PC-3 (cell line): ENCODE measurements around the gene SFTPB. TPM values are rescaled to one million over a fixed set of nuclear protein-coding genes. Genes with fewer than 3 reads are reported as not detected.
"Not testable (repeated sequence)": the region's sequence is repeated elsewhere in the genome, so short reads cannot be mapped to it uniquely, and the experiment has no call there.

ENCODE experiments used
- ATAC-seq: fragments of 200-7000 bp; cut with Tn5 transposase; 2 replicates; pipeline ENCODE4 v1.9.1; 2020; ENCODE audit warnings: mild to moderate bottlenecking, moderate library complexity
- BruUV-seq: library from RNA; stranded (reverse); fragments of 400-500 nt; replicated peaks from 2 replicates; lab custom pipeline; 2021; lab: Mats Ljungman, UMichigan
- CTCF ChIA-PET: fragments of 300-600 bp; sonication (Branson Sonifier 250); formaldehyde crosslinking; loops from one replicate; lab custom pipeline; 2022; ENCODE audit warnings: antibody characterized with exemption; lab: Charles Lee
- POLR2A ChIA-PET: fragments of 300-600 bp; sonication (Branson Sonifier 250); formaldehyde crosslinking; loops from one replicate; lab custom pipeline; 2022; ENCODE audit warnings: antibody characterized with exemption; ENCODE audit not compliant: unreplicated experiment; lab: Charles Lee
- DNase-seq: peaks from one replicate; pipeline ENCODE4 v3.0.0-alpha.2; 2015
- H2AFZ ChIP-seq: fragments of 300-600 bp; sonication (generic); 2 replicates; pipeline ENCODE4 v1.6.0; 2016; ENCODE audit warnings: antibody characterized with exemption, low read length
- H3F3A ChIP-seq: fragments of 300-600 bp; sonication (generic); one replicate; pipeline ENCODE4 v1.6.0; 2017; ENCODE audit warnings: antibody characterized with exemption, low read length, control low read depth, mild to moderate bottlenecking; ENCODE audit not compliant: unreplicated experiment
- H3K27ac ChIP-seq: fragments of 300-600 bp; sonication (generic); 2 replicates; pipeline ENCODE4 v1.5.1; 2016; ENCODE audit warnings: mild to moderate bottlenecking, low read length
- H3K27me3 ChIP-seq: fragments of 300-600 bp; sonication (generic); 2 replicates; pipeline ENCODE4 v1.6.1; 2016; ENCODE audit warnings: low read length, mixed read lengths
- H3K36me3 ChIP-seq: fragments of 300-600 bp; sonication (generic); 2 replicates; pipeline ENCODE4 v1.6.1; 2016; ENCODE audit warnings: low read depth, mixed run types, low read length, mixed read lengths
- H3K4me1 ChIP-seq: fragments of 300-600 bp; sonication (generic); 2 replicates; pipeline ENCODE4 v1.5.1; 2016; ENCODE audit warnings: low read length; ENCODE audit not compliant: insufficient read depth
- H3K4me2 ChIP-seq: fragments of 300-600 bp; sonication (generic); 2 replicates; pipeline ENCODE4 v1.6.0; 2016; ENCODE audit warnings: low read length
- H3K4me3 ChIP-seq: fragments of 300-600 bp; sonication (generic); 2 replicates; pipeline ENCODE4 v1.5.1; 2016; ENCODE audit warnings: mild to moderate bottlenecking, low read length, mixed read lengths
- H3K79me2 ChIP-seq: fragments of 300-600 bp; sonication (generic); 2 replicates; pipeline ENCODE4 v1.6.1; 2017; ENCODE audit warnings: low read length, mixed read lengths
- H3K9ac ChIP-seq: fragments of 300-600 bp; sonication (generic); 2 replicates; pipeline ENCODE4 v1.6.0; 2016; ENCODE audit warnings: mild to moderate bottlenecking, low read length
- H3K9me2 ChIP-seq: fragments of 300-600 bp; sonication (generic); replicated peaks from 2 replicates; pipeline ENCODE4 v1.6.1; 2016; ENCODE audit warnings: mixed run types, low read length, mixed read lengths
- H3K9me3 ChIP-seq: fragments of 300-600 bp; sonication (generic); 2 replicates; pipeline ENCODE4 v1.6.1; 2016; ENCODE audit warnings: low read length, mixed read lengths
- H4K20me1 ChIP-seq: fragments of 300-600 bp; sonication (generic); 2 replicates; pipeline ENCODE4 v1.6.1; 2016; ENCODE audit warnings: low read length, mixed read lengths
- CTCF ChIP-seq: fragments of 300-600 bp; sonication (generic); conservative IDR thresholded peaks from 2 replicates; pipeline ENCODE4 v1.5.1; 2017; ENCODE audit warnings: antibody characterized with exemption, low read depth, mild to moderate bottlenecking, low read length
- EZH2 ChIP-seq: fragments of 300-600 bp; sonication (generic); IDR thresholded peaks from one replicate; pipeline ENCODE4 v1.6.1; 2017; ENCODE audit warnings: antibody characterized with exemption, mild to moderate bottlenecking, low read length; ENCODE audit not compliant: unreplicated experiment
- EZH2phosphoT487 ChIP-seq: fragments of 300-600 bp; sonication (generic); IDR thresholded peaks from 2 replicates; pipeline ENCODE4 v1.6.1; 2018; ENCODE audit warnings: mild to moderate bottlenecking, antibody characterized with exemption, low read length, borderline replicate concordance
- intact Hi-C: fragments of 100-400 bp; cut with micrococcal nuclease; formaldehyde crosslinking; loops from 2 replicates; pipeline ENCODE4 v1.9.0; 2023
- total RNA-seq: library from RNA; depleted of rRNA; stranded (reverse); fragments of >200 nt; gene quantifications from 2 replicates; pipeline ENCODE4 v1.2.3, GENCODE V29; 2014

Gene SFTPB
- total RNA-seq, 1 experiment from 2014 or later, result not detected

GRCh38 chr2:85615413-85615728, 52.6 kb downstream of the SFTPB start:
- Histone ChIP-seq H3K79me2 (peaks cover 63% of the 10 kb centered on the region), H3K4me3 (no peak overlapping the region), H4K20me1 (peaks cover 7% of the 10 kb centered on the region), H3K9me3 (no peaks in the 10 kb centered on the region), H3K27me3 (no peaks in the 10 kb centered on the region), H3F3A (no peaks in the 10 kb centered on the region), H3K4me1 (peaks cover 25% of the 10 kb centered on the region), H3K36me3 (peaks cover 11% of the 10 kb centered on the region), H3K27ac (no peak overlapping the region), H3K9ac (no peak overlapping the region), H2AFZ (no peak overlapping the region), H3K9me2 (no peaks in the 10 kb centered on the region), H3K4me2 (no peak overlapping the region)
- POLR2A ChIA-PET, result no interaction called here
- DNase-seq (no peak), ATAC-seq (no peak)
- intact Hi-C loops, result no loop called here
- no TSS peak for BruUV-seq
- TF ChIP-seq EZH2 (no peak), CTCF (no peak), EZH2phosphoT487 (no peak)
- CTCF ChIA-PET, result no interaction called here

DNA sequence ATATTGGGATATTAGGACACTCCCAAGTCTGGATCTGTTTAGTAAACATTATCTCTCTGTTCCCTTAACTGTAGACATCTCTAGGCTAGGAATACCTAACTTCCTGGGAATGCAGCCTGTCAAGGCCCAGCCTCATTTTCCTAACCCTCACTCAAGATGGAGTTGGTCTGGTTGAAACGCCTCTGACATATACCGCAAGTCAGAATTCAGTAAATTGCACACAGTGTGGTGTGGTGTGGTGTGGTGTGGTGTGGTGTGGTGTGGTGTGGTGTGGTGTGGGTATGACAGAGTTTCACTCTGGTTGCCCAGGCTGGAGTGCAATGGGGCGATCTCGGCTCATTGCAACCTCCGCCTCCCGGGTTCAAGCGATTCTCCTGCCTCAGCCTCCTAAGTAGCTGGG, 53.2 kb downstream of the SFTPB start:
- H3K4me1 ChIP-seq, result peaks cover 27% of the 10 kb centered on the region
- intact Hi-C loops, result loop anchor here (5.0 kb wide), 1 partner anchor 493 kb away; the partner anchor contains the start of genes POLR1A and PTCD3
- H3K4me2 ChIP-seq, H3K4me3 ChIP-seq, BruUV-seq, H3K9me2 ChIP-seq, H4K20me1 ChIP-seq, H3K27ac ChIP-seq, ATAC-seq, POLR2A ChIA-PET, DNase-seq, H3K27me3 ChIP-seq, CTCF ChIA-PET, H3K9me3 ChIP-seq, H3F3A ChIP-seq, H3K36me3 ChIP-seq, H3K9ac ChIP-seq, H2AFZ ChIP-seq: not testable (repeated sequence)
- peaks cover 61% of the 10 kb centered on the region for H3K79me2 ChIP-seq

DNA sequence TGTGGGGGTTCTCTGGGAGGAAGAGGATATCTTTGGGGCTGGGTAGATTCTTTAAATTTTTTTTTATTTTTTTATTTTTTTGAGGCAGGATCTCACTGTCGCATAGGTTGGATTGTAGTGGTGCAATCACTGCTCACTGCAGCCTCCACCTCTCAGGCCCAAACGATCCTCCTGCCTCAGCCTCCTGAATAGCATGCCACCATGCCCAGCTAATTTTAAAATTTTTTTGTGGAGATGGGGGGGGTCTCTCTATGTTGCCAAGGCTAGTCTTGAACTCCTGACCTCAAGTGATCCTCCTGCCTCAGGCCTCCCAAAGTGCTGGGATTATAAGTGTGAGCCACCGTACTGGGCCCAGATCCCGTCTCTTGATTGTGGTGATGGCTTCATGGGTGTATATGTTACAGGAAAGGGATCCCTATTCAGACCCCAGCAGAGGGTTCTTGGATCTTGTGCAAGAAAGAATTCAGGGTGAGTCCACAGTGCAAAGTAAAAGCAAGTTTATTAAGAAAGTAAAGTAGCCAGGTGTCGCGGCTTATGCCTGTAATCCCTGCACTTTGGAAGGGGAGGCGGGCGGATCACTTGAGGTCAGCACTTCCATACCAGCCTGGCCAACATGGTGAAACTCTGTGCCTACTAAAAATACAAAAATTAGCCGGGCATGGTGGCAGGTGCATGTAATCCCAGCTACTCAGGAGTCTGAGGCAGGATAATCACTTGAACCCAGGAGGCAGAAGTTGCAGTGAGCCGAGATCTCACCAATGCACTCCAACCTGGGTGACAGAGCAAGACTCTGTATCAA, 54.1 kb downstream of the SFTPB start:
- ATAC-seq (no peak), DNase-seq (no peak)
- no peaks in the 10 kb centered on the region for H3K9me3 ChIP-seq
- BruUV-seq, result no TSS peak
- H3K9me2 ChIP-seq, result no peaks in the 10 kb centered on the region
- CTCF ChIA-PET, result no interaction called here
- POLR2A ChIA-PET, result no interaction called here
- H3K4me3 ChIP-seq, result no peak overlapping the region
- no peak overlapping the region for H2AFZ ChIP-seq
- no peak overlapping the region for H3K9ac ChIP-seq
- H4K20me1 ChIP-seq, result peaks cover 7% of the 10 kb centered on the region
- no peak overlapping the region for H3K4me2 ChIP-seq
- intact Hi-C loops, result loop anchor here (5.0 kb wide), 1 partner anchor 493 kb away; the partner anchor contains the start of genes POLR1A and PTCD3
- H3K27ac ChIP-seq, result no peak overlapping the region
- peaks cover 57% of the 10 kb centered on the region for H3K79me2 ChIP-seq
- H3K36me3 ChIP-seq, result no peaks in the 10 kb centered on the region; the same call in 1 of the 2 replicates
- TF ChIP-seq EZH2 (no peak), EZH2phosphoT487 (no peak), CTCF (no peak)
- peaks cover 21% of the 10 kb centered on the region for H3K4me1 ChIP-seq
- no peaks in the 10 kb centered on the region for H3K27me3 ChIP-seq
- H3F3A ChIP-seq, result no peaks in the 10 kb centered on the region
